Liver (tissue), 3 donors: Measurements from ENCODE around the gene IQGAP2.

Experiments used
- CTCF ChIP-seq: fragments of 150-350 bp; IDR thresholded peaks from 2 replicates; pipeline ENCODE4 v1.5.1; 2017; ENCODE audit warnings: improper control_type of control experiment, low read depth, low read length; ENCODE audit not compliant: missing input control
- GABPA ChIP-seq, 2 donors: IDR thresholded peaks in 1 of 2; conservative IDR thresholded peaks in 1 of 2; 2 replicates each; pipeline ENCODE4 v1.6.1; 2016; ENCODE audit warnings: antibody characterized with exemption in 2 of 2, mild to moderate bottlenecking in 1 of 2, moderate library complexity in 1 of 2
- MAX ChIP-seq: IDR thresholded peaks from 2 replicates; pipeline ENCODE4 v1.6.1; 2016; ENCODE audit warnings: antibody characterized with exemption
- NR2F2 ChIP-seq: IDR thresholded peaks from 2 replicates; pipeline ENCODE4 v1.6.1; 2016; ENCODE audit warnings: antibody characterized with exemption
- RAD21 ChIP-seq, 2 donors: IDR thresholded peaks; 2 replicates each; pipeline ENCODE4 v1.6.1; 2016; ENCODE audit warnings: antibody characterized with exemption in 2 of 2, mild to moderate bottlenecking in 2 of 2
- REST ChIP-seq: IDR thresholded peaks from 2 replicates; pipeline ENCODE4 v1.6.1; 2016; ENCODE audit warnings: antibody characterized with exemption, mild to moderate bottlenecking
- TAF1 ChIP-seq: conservative IDR thresholded peaks from 2 replicates; pipeline ENCODE4 v1.6.1; 2016; ENCODE audit warnings: antibody characterized with exemption, mild to moderate bottlenecking
- YY1 ChIP-seq: IDR thresholded peaks from 2 replicates; pipeline ENCODE4 v1.6.1; 2016; ENCODE audit warnings: antibody characterized with exemption, mild to moderate bottlenecking
- ZBTB33 ChIP-seq: IDR thresholded peaks from 2 replicates; pipeline ENCODE4 v1.6.1; 2016; ENCODE audit warnings: antibody characterized with exemption
- donor health status: healthy.
- donor health status: healthy.

- no peak for TF ChIP-seq TAF1
- no peak for TF ChIP-seq MAX
- TF ChIP-seq CTCF, result no peak
- no peak for TF ChIP-seq NR2F2
- TF ChIP-seq GABPA (IDR thresholded peaks at IDR 0.05 in 1 of 2, conservative IDR thresholded peaks at IDR 0.05 in 1 of 2), result no peak
- no peak for TF ChIP-seq YY1
- TF ChIP-seq RAD21 (IDR thresholded peaks at IDR 0.05), result no peak
- no peak for TF ChIP-seq REST
- no peak for TF ChIP-seq ZBTB33
Measured at GRCh38 chr5:76594107-76594506, 191.0 kb downstream of the IQGAP2 start.
